MM.1S (cell line): ENCODE measurements around the gene AP3S1.

Experiments
- CTCF ChIP-seq: fragments of 300-600 bp; sonication (generic); IDR thresholded peaks from 2 replicates; pipeline ENCODE4 v1.5.1; 2016; ENCODE audit warnings: antibody characterized with exemption, low read length, mixed read lengths
- EZH2 ChIP-seq: fragments of 300-600 bp; sonication (generic); optimal IDR thresholded peaks from 2 replicates; pipeline ENCODE3; 2017; ENCODE audit warnings: low read depth, mild to moderate bottlenecking, antibody characterized with exemption, low read length, mixed read lengths

GRCh38 chr5:115847290-115847689 lies 5.6 kb downstream of the AP3S1 start:
- TF ChIP-seq EZH2 (no peak), CTCF (no peak)
